GM12878 (cell line): ENCODE measurements around the gene PSMB10. TPM values are rescaled to one million over a fixed set of nuclear protein-coding genes. Genes with fewer than 3 reads are reported as not detected.

Source experiments
- CREB1 ChIP-seq: IDR thresholded peaks from 2 replicates; pipeline ENCODE4 v1.6.1; 2012; ENCODE audit warnings: low read depth, mild to moderate bottlenecking, inconsistent platforms
- polyA plus RNA-seq, 11 experiments: library from polyadenylated mRNA; depleted of rRNA in 4 of 11; unstranded in 6 of 11; stranded (reverse) in 5 of 11; fragments of >200 nt; fragmentation: Nextera tagmentation in 4 of 11; fragmentation: Illumina TruSeq in 1 of 11; extraction: Ambion mirVana in 4 of 11; extraction: Trizol in 1 of 11; gene quantifications; 1 replicate in 1 of 11; 2 replicates in 10 of 11; pipeline versions ENCODE4 v1.2.1 to v1.2.3, GENCODE V29; 2011 to 2016; ENCODE audit warnings: inconsistent platforms in 2 of 11, missing spikeins in 2 of 11, low read depth in 1 of 11
- total RNA-seq, 4 experiments: library from RNA; depleted of rRNA in 3 of 4; stranded (reverse); fragments of >200 nt in 3 of 4; fragmentation: Illumina TruSeq in 1 of 4; extraction: Trizol in 1 of 4; gene quantifications; 2 replicates each; pipeline versions ENCODE4 v1.2.1 to v1.2.3, GENCODE V29; 2013 to 2021
- TF ChIP-seq, protein P1 (sequence below): fragments of 450-650 bp; IDR thresholded peaks from 2 replicates; pipeline ENCODE4 v1.6.1; 2018; ENCODE audit warnings: mild to moderate bottlenecking, low read depth, moderate library complexity; ENCODE audit not compliant: partially characterized antibody
- TF ChIP-seq, protein P2 (sequence below): fragments of 450-650 bp; IDR thresholded peaks from 2 replicates; pipeline ENCODE4 v1.6.1; 2017; ENCODE audit warnings: mild to moderate bottlenecking, moderate library complexity
- TF ChIP-seq, protein P3 (sequence below): IDR thresholded peaks from 2 replicates; pipeline ENCODE4 v1.6.1; 2011; ENCODE audit warnings: borderline replicate concordance, low read depth, mild to moderate bottlenecking, moderate library complexity, low read length; ENCODE audit not compliant: insufficient read depth, poor library complexity, severe bottlenecking

The PSMB10 gene
- total and polyA plus RNA-seq, 10 of the 15 experiments (the other 5 are each of a cell fraction or from before 2014, with no cell fraction given): 24.1 to 308 (median 151) TPM

DNA sequence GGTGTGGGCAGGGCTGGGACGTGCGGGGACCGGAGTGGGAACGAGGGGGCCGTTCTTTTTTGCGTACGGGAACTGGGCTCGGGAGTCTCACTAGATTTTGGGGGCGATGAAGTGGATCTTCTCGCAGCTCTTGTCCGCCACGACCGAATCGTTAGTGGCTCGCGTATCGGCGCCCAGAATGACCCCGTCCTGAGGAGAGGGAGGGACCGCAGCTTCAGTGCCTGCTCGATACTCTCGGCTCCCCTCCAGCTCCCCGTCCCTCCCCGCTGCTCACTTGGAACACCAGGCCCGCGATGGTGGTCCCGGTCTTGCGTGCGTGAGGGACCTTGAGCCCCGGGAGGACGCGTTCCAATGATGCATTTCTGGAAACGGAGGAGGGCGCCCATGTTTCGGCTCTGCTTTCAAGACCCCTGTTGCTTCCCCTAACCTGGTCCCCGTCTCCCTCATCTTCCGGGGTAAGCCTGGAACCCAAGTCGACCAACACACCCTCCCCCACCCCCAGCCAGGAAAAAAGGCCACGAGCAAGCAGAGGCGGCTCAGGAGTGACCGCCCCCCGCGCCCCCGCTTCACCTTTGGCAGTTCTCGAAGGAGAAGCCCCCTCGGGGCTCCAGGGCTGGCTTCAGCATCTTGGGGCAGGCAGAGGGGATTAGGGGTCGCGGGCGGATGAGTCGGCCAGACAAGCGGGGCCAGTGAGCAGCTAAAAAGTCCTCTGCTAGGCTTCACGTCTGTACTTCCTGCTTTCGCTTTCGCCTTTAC is at the start of gene PSMB10 (continued):
- TF ChIP-seq, protein P1, sequence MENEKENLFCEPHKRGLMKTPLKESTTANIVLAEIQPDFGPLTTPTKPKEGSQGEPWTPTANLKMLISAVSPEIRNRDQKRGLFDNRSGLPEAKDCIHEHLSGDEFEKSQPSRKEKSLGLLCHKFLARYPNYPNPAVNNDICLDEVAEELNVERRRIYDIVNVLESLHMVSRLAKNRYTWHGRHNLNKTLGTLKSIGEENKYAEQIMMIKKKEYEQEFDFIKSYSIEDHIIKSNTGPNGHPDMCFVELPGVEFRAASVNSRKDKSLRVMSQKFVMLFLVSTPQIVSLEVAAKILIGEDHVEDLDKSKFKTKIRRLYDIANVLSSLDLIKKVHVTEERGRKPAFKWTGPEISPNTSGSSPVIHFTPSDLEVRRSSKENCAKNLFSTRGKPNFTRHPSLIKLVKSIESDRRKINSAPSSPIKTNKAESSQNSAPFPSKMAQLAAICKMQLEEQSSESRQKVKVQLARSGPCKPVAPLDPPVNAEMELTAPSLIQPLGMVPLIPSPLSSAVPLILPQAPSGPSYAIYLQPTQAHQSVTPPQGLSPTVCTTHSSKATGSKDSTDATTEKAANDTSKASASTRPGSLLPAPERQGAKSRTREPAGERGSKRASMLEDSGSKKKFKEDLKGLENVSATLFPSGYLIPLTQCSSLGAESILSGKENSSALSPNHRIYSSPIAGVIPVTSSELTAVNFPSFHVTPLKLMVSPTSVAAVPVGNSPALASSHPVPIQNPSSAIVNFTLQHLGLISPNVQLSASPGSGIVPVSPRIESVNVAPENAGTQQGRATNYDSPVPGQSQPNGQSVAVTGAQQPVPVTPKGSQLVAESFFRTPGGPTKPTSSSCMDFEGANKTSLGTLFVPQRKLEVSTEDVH: peak; percentile 33
- TF ChIP-seq, protein P2, sequence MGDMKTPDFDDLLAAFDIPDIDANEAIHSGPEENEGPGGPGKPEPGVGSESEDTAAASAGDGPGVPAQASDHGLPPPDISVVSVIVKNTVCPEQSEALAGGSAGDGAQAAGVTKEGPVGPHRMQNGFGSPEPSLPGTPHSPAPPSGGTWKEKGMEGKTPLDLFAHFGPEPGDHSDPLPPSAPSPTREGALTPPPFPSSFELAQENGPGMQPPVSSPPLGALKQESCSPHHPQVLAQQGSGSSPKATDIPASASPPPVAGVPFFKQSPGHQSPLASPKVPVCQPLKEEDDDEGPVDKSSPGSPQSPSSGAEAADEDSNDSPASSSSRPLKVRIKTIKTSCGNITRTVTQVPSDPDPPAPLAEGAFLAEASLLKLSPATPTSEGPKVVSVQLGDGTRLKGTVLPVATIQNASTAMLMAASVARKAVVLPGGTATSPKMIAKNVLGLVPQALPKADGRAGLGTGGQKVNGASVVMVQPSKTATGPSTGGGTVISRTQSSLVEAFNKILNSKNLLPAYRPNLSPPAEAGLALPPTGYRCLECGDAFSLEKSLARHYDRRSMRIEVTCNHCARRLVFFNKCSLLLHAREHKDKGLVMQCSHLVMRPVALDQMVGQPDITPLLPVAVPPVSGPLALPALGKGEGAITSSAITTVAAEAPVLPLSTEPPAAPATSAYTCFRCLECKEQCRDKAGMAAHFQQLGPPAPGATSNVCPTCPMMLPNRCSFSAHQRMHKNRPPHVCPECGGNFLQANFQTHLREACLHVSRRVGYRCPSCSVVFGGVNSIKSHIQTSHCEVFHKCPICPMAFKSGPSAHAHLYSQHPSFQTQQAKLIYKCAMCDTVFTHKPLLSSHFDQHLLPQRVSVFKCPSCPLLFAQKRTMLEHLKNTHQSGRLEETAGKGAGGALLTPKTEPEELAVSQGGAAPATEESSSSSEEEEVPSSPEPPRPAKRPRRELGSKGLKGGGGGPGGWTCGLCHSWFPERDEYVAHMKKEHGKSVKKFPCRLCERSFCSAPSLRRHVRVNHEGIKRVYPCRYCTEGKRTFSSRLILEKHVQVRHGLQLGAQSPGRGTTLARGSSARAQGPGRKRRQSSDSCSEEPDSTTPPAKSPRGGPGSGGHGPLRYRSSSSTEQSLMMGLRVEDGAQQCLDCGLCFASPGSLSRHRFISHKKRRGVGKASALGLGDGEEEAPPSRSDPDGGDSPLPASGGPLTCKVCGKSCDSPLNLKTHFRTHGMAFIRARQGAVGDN: 0 out of 2 replicates have a peak, but pooled peaks have one; percentile 16
- TF ChIP-seq CREB1: peak; percentile 27; the same call in 1 of the 2 replicates
- TF ChIP-seq, protein P3, sequence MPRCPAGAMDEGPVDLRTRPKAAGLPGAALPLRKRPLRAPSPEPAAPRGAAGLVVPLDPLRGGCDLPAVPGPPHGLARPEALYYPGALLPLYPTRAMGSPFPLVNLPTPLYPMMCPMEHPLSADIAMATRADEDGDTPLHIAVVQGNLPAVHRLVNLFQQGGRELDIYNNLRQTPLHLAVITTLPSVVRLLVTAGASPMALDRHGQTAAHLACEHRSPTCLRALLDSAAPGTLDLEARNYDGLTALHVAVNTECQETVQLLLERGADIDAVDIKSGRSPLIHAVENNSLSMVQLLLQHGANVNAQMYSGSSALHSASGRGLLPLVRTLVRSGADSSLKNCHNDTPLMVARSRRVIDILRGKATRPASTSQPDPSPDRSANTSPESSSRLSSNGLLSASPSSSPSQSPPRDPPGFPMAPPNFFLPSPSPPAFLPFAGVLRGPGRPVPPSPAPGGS: peak; percentile 3
- TF ChIP-seq, all 136 proteins: peak for 30
